Activated B cell treated with CpG ODN at 0.5 μM for 24 hours (primary cell): ENCODE results near the gene TNK1. TPM values are rescaled to one million over a fixed set of nuclear protein-coding genes. Genes with fewer than 3 reads are reported as not detected.

ENCODE experiments used
- ATAC-seq: fragments of 200-7000 bp; cut with Tn5 transposase; one replicate; pipeline ENCODE4 v1.10.0; 2021; ENCODE audit warnings: low read depth, mild to moderate bottlenecking, moderate library complexity
- CTCF ChIA-PET: fragments of 350-600 bp; sonication (Branson Sonifier 250); formaldehyde crosslinking; loops from one replicate; lab custom pipeline; 2021; ENCODE audit warnings: antibody characterized with exemption; lab: Charles Lee
- POLR2A ChIA-PET: fragments of 350-600 bp; sonication (Branson Sonifier 250); formaldehyde crosslinking; loops from one replicate; lab custom pipeline; 2021; ENCODE audit warnings: antibody characterized with exemption; lab: Charles Lee
- DNase-seq: peaks from one replicate; pipeline ENCODE4 v3.0.0; 2022
- H3K27ac Mint-ChIP-seq: one replicate; pipeline ENCODE4 v1.8.0; 2020; ENCODE audit warnings: mixed read lengths
- H3K27me3 Mint-ChIP-seq: one replicate; pipeline ENCODE4 v1.8.0; 2021; ENCODE audit warnings: mixed read lengths
- H3K36me3 Mint-ChIP-seq: one replicate; pipeline ENCODE4 v1.8.0; 2021; ENCODE audit warnings: low read depth, mixed read lengths
- H3K4me1 Mint-ChIP-seq: one replicate; pipeline ENCODE4 v1.8.0; 2021; ENCODE audit warnings: mixed read lengths
- H3K4me3 Mint-ChIP-seq: one replicate; pipeline ENCODE4 v1.8.0; 2020; ENCODE audit warnings: mild to moderate bottlenecking, mixed read lengths
- H3K9me3 Mint-ChIP-seq: one replicate; pipeline ENCODE4 v1.8.0; 2020; ENCODE audit warnings: mixed read lengths
- intact Hi-C: fragments of 100-400 bp; cut with micrococcal nuclease; formaldehyde crosslinking; loops from one replicate; pipeline ENCODE4 v1.15.1; 2024
- total RNA-seq: library from RNA; stranded (reverse); gene quantifications from 2 replicates; pipeline ENCODE4 v1.2.3, GENCODE V29; 2022
- TF ChIP-seq, protein P1 (sequence below): fragments of 200-600 bp; IDR thresholded peaks from one replicate; pipeline ENCODE4 v1.8.0; 2022; ENCODE audit warnings: antibody characterized with exemption, mild to moderate bottlenecking

The TNK1 gene
- total RNA-seq, 1 donor from 2014 or later: 5.8 TPM

DNA sequence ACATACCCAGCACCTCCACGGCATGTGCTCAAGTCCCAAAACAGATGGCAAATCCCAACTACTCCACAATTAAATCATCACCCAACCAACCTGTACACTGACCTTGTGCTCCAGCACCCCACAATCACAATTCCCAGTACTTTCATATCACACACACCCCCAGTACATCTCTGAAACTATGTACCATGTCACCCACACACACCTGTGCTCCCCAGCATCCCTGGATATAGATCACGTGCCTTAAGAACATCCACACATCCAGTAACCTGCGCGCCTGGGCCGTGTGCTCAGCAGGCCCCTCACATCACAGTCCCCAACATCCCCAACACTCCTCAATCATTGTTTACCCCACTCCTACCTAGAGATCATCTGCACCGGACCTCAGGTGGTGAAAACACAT is 28.8 kb downstream of the TNK1 start:
- Mint-ChIP-seq H3K9me3 (no peaks in the 10 kb centered on the region), H3K4me3 (no peak overlapping the region), H3K4me1 (peaks cover 8% of the 10 kb centered on the region), H3K27ac (no peak overlapping the region), H3K27me3 (peaks cover 18% of the 10 kb centered on the region), H3K36me3 (no peaks in the 10 kb centered on the region)
- ATAC-seq (no peak), DNase-seq (no peak)
- intact Hi-C loops: no loop called here
- CTCF ChIA-PET: no interaction called here
- POLR2A ChIA-PET: interaction anchor here (1.4 kb wide), 1 partner anchor 25 kb away, joined by 4 read pairs; the partner anchor contains the start of gene TMEM102
- TF ChIP-seq, protein P1, sequence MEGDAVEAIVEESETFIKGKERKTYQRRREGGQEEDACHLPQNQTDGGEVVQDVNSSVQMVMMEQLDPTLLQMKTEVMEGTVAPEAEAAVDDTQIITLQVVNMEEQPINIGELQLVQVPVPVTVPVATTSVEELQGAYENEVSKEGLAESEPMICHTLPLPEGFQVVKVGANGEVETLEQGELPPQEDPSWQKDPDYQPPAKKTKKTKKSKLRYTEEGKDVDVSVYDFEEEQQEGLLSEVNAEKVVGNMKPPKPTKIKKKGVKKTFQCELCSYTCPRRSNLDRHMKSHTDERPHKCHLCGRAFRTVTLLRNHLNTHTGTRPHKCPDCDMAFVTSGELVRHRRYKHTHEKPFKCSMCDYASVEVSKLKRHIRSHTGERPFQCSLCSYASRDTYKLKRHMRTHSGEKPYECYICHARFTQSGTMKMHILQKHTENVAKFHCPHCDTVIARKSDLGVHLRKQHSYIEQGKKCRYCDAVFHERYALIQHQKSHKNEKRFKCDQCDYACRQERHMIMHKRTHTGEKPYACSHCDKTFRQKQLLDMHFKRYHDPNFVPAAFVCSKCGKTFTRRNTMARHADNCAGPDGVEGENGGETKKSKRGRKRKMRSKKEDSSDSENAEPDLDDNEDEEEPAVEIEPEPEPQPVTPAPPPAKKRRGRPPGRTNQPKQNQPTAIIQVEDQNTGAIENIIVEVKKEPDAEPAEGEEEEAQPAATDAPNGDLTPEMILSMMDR: no peak

DNA sequence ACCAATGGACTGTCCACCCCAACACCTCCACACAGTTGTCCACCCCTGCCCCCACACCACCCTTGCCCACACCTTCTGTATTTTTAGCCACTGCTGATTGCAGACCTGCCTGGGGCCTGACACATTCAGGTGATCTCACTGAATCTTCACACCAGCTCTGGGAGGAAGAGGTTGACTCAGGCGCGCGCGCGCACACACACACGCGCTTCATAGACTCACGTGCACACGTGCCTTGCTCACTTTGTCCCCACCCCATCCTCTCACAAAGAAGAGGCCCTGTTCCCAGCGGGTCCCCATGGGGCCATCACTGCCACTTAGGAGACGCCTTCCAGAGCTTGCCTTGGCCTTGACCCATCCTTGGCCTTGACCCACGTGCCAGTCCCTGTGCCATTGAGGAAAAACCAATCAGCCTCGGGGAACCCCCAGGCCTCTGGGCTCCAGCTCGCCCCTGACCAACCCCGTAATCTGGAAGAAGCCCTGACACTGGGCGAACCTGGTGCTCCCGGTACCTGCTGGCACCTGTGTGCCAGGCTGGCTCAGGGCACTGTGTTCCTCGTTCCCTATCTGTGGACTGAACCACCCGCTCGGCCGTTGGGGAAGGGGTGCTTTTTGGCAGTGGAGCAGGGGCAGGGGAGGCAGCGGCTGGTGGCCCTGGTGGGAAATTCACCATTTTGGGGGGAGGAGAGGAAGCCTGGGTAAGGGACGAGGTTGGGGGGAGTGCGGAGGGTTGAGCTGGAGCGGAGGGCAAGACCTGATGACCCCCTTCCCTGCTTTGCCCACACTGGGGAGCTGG is 29.9 kb downstream of the TNK1 start:
- Mint-ChIP-seq H3K4me3 (no peak overlapping the region), H3K27me3 (peaks cover 15% of the 10 kb centered on the region), H3K27ac (no peak overlapping the region), H3K9me3 (no peaks in the 10 kb centered on the region), H3K36me3 (no peaks in the 10 kb centered on the region), H3K4me1 (peaks cover 4% of the 10 kb centered on the region)
- ATAC-seq (no peak), DNase-seq (no peak)
- intact Hi-C loops: no loop called here
- ChIA-PET CTCF (no interaction called here), POLR2A (no interaction called here)
- TF ChIP-seq, protein P1: no peak

DNA sequence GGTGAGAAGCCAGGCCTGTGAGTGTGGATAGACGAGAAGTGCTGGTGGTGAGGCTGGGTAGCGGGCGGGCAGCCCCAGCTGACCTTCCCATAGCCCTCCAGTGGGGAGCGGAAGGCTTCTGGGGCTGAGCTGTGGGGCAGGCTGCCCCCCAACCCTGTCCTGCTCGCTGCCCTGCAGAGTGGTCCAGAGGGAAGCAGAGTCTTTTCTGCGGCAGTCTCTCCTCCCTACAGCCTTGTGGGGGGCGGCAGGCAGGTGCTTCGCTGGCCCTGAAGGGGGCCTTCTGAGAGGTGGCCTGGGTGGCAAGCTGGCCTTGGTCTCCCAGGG is 30.5 kb downstream of the TNK1 start:
- DNase-seq (no peak), ATAC-seq (no peak)
- Mint-ChIP-seq H3K36me3 (no peaks in the 10 kb centered on the region), H3K4me3 (no peak overlapping the region), H3K9me3 (no peaks in the 10 kb centered on the region), H3K4me1 (peaks cover 2% of the 10 kb centered on the region), H3K27me3 (peaks cover 11% of the 10 kb centered on the region), H3K27ac (no peak overlapping the region)
- POLR2A ChIA-PET: no interaction called here
- CTCF ChIA-PET: no interaction called here
- TF ChIP-seq, protein P1: no peak
- intact Hi-C loops: no loop called here

DNA sequence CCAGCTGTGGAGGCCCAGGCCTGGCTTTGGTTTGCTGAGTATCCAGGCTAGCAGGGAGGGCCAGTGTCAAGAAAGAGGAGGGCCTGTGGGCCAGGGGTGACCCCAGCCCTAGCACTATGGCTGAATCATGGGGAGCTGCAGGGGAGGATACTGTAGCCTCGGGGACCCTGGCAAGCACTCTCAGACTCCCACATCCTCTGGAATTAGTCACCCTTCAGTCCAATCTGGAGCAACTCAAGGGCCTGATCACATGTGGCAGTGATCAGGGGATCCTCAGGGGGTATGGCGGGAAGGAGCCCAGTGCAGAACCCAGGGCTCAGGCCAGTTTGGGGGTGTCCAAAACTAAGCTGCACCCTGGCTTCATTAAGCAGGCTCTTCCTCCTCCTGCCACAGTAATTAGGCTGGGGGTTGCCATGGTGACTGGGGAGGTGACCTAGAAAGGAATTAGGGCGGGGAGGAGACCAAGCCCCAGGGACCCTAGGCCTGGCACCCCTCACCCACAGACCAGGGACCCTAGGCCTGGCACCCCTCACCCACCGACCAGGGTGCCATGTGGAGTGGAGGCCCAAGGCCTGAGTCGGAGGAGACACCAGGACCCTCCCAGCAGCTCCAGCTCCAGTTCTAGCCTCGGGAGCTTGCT is 32.6 kb downstream of the TNK1 start:
- Mint-ChIP-seq H3K9me3 (no peaks in the 10 kb centered on the region), H3K36me3 (no peaks in the 10 kb centered on the region), H3K4me3 (no peak overlapping the region), H3K4me1 (no peaks in the 10 kb centered on the region), H3K27ac (no peak overlapping the region), H3K27me3 (peaks cover 9% of the 10 kb centered on the region)
- ChIA-PET POLR2A (interaction anchor here (1.2 kb wide), 1 partner anchor 30 kb away, joined by 3 read pairs; no protein-coding TSS in a partner anchor), CTCF (no interaction called here)
- no peak for ATAC-seq
- TF ChIP-seq, protein P1: no peak
- intact Hi-C loops: no loop called here
- DNase-seq: no peak

DNA sequence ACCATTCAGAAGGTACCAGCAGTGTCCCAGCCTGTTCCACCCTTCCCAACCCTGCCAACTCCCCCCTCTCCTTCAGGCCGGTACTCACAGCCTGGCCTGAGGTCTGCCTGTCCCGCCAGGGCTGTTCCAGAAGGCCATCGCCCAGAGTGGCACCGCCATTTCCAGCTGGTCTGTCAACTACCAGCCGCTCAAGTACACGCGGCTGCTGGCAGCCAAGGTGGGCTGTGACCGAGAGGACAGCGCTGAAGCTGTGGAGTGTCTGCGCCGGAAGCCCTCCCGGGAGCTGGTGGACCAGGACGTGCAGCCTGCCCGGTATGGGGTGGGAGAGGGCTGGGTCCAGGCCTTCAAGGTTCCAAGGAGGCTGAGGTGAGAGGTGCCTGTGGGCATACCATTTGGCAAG is 33.9 kb downstream of the TNK1 start:
- DNase-seq (no peak), ATAC-seq (no peak)
- TF ChIP-seq, protein P1: no peak
- Mint-ChIP-seq H3K4me3 (no peak overlapping the region), H3K4me1 (no peaks in the 10 kb centered on the region), H3K36me3 (no peaks in the 10 kb centered on the region), H3K9me3 (no peaks in the 10 kb centered on the region), H3K27ac (no peak overlapping the region), H3K27me3 (peaks cover 5% of the 10 kb centered on the region)
- POLR2A ChIA-PET: interaction anchor here (0.6 kb wide), 1 partner anchor 40 kb away, joined by 10 read pairs; no protein-coding TSS in a partner anchor
- intact Hi-C loops: no loop called here
- CTCF ChIA-PET: no interaction called here
